RWPE1 (cell line): Measurements from ENCODE around the gene DCAF8L1.

ENCODE experiments used
- CTCF ChIA-PET: fragments of 350-600 bp; sonication (Branson Sonifier 250); formaldehyde crosslinking; extraction: SDS; loops from one replicate; lab custom pipeline; 2021; lab: Yijun Ruan, JAX
- POLR2A ChIA-PET: fragments of 400-600 bp; formaldehyde crosslinking; extraction: SDS; loops from one replicate; lab custom pipeline; 2020; ENCODE audit warnings: antibody characterized with exemption; ENCODE audit not compliant: low non-redundant PET; lab: Yijun Ruan, JAX
- DNase-seq: peaks from one replicate; pipeline ENCODE4 v3.0.0; 2012; ENCODE audit warnings: low spot score
- H3K27ac ChIP-seq: fragments of 450-650 bp; 2 replicates; pipeline ENCODE4 v1.5.1; 2017
- TF ChIP-seq, protein P1 (sequence below): fragments of 450-650 bp; conservative IDR thresholded peaks from 2 replicates; pipeline ENCODE4 v1.5.1; 2017; ENCODE audit warnings: low read depth, mild to moderate bottlenecking

The DCAF8L1 gene

DNA sequence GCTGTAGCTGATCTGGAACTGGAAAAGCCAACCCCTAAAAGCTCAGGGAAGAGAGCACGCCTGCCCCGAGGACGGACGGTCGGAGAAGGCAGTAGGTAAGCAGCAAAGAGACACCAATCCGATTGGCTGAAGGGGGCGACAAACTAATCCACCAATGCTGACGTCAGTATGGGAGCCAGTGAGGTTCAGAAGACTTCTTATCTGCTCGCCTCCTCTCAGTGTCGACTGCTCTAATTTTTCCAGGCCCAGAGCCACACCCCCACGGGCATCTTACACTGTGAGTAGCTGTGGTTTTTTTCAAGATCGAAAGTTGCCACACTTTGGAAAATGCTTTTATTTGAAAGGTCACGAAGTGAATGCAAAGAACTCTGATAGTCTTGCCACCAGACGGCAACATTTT is at the start of gene DCAF8L1:
TSS of gene DCAF8L1 (minus strand) at position 101 of the 400 bp plus-strand sequence. CDS start 115 bp downstream, outside the sequence.
- ChIA-PET POLR2A (no interaction called here), CTCF (no interaction called here)
- no peak within 1 kb of the TSS for H3K27ac ChIP-seq
- no peak for DNase-seq
- TF ChIP-seq, protein P1, sequence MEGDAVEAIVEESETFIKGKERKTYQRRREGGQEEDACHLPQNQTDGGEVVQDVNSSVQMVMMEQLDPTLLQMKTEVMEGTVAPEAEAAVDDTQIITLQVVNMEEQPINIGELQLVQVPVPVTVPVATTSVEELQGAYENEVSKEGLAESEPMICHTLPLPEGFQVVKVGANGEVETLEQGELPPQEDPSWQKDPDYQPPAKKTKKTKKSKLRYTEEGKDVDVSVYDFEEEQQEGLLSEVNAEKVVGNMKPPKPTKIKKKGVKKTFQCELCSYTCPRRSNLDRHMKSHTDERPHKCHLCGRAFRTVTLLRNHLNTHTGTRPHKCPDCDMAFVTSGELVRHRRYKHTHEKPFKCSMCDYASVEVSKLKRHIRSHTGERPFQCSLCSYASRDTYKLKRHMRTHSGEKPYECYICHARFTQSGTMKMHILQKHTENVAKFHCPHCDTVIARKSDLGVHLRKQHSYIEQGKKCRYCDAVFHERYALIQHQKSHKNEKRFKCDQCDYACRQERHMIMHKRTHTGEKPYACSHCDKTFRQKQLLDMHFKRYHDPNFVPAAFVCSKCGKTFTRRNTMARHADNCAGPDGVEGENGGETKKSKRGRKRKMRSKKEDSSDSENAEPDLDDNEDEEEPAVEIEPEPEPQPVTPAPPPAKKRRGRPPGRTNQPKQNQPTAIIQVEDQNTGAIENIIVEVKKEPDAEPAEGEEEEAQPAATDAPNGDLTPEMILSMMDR = no peak

DNA sequence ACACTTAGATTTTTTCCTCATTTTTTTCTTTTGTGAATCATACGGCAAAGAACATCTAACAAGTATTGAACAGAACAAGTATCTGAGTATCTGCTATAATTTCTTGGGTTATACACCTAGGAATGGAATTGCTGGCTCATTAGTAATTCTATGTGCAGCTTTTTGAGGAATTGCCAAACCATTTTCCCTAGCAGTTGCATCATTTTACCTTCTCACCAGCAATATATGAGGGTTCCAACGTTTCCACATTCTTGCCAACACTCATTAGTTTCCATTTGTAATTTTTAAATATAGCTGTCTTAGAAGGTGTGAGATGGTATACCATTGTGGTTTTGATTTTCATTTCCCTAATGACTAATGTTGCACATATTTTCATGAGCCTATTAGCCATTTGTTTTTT is 41.1 kb upstream of the DCAF8L1 start:
- POLR2A ChIA-PET = no interaction called here
- DNase-seq = no peak
- no peak overlapping the region for H3K27ac ChIP-seq
- TF ChIP-seq, protein P1 = no peak
- CTCF ChIA-PET = no interaction called here

DNA sequence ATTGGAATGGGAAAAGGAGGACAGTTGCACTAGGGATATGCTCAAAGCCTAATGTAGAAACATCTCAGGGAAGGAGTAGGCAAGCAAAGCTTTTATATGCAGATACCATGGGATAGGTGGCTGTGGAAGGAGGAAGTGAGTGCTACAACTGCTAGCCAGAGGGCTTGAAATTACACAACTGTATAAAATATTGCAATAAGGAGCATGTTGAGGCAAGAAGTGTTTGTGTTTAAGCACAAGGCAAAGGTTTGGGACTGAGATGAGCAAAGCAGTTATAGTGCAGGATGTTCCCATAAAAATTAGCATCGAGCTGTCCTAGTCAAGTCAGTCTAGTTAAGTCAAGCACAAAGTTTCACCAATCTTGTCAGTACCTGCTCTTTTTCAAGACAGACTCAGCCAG is 35.6 kb upstream of the DCAF8L1 start:
- POLR2A ChIA-PET = no interaction called here
- no peak overlapping the region for H3K27ac ChIP-seq
- peak; percentile 4 for DNase-seq
- TF ChIP-seq, protein P1 = no peak
- CTCF ChIA-PET = no interaction called here

DNA sequence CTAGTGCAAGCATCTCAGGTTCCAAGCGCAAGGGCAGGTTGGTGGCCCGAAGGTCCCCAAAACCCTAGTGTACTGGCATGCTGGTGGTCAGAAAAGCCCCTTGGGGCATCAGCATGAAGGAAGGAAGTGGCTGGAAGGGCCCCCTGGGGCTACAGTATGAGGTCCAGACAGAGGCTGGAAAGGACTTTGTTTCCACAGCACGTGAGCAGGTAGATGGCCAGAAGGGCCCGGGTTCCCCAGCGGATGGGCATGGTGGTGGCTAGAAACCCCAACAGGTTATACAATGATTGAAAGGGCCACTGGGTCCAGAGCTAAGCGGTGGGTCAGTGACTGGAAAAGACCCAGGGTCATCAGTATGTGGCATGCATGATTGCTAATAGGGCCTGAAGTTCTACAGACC is 34.7 kb upstream of the DCAF8L1 start:
- TF ChIP-seq, protein P1 = no peak
- ChIA-PET CTCF (no interaction called here), POLR2A (no interaction called here)
- DNase-seq = no peak
- peak overlapping the region; percentile 54 for H3K27ac ChIP-seq

DNA sequence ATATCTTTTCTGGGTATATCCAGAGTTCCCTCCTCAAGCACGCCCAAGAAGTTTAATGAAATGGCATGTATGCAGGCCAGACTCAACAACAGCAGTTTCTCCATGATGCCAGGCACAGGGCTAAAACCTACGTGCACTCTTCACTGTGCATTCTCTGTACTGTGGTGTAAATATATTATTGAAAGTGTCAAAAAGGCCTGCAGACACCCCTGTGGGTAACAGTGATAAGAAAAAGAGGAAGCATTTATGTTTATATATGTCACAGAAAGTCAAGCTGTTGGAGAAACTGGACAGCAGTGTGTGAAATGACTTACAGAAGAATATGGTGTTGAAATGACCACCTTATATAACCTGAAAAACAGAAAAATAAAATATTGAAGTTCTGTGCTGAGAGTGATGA is 29.6 kb upstream of the DCAF8L1 start:
- CTCF ChIA-PET = no interaction called here
- POLR2A ChIA-PET = no interaction called here
- DNase-seq = no peak
- no peak overlapping the region for H3K27ac ChIP-seq
- TF ChIP-seq, protein P1 = no peak

DNA sequence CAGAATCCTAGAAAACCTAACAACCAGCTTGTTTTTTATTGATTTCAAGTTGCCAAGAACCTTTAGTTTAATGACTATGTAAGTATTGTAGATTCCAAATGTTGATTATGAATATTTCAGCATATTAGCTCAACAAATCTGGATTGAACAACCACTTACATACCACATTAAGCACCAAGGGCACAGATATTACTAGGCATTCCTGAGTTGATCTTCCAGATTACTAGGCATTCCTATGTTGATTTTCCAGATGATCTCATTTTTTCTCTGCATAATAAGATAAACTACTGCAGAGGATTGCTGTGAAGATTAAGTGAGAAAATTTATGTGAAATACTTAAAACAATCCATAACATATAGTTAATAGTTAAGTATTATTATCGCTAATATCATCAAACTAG is 17.4 kb upstream of the DCAF8L1 start:
- TF ChIP-seq, protein P1 = no peak
- CTCF ChIA-PET = interaction anchor here (0.5 kb wide), 1 partner anchor 29 kb away, joined by 3 read pairs; no protein-coding TSS in a partner anchor
- no peak overlapping the region for H3K27ac ChIP-seq
- POLR2A ChIA-PET = no interaction called here
- DNase-seq = no peak
